SKM-1 (cell line): ENCODE data around the gene FAM120A.
"Not testable (repeated sequence)": the region's sequence is repeated elsewhere in the genome, so short reads cannot be mapped to it uniquely, and the experiment has no call there.

Experiments used
- DNase-seq: peaks from one replicate; lab custom pipeline; 2025; ENCODE audit not compliant: unreplicated experiment; lab: John Stamatoyannopoulos, UW

The FAM120A gene, protein sequence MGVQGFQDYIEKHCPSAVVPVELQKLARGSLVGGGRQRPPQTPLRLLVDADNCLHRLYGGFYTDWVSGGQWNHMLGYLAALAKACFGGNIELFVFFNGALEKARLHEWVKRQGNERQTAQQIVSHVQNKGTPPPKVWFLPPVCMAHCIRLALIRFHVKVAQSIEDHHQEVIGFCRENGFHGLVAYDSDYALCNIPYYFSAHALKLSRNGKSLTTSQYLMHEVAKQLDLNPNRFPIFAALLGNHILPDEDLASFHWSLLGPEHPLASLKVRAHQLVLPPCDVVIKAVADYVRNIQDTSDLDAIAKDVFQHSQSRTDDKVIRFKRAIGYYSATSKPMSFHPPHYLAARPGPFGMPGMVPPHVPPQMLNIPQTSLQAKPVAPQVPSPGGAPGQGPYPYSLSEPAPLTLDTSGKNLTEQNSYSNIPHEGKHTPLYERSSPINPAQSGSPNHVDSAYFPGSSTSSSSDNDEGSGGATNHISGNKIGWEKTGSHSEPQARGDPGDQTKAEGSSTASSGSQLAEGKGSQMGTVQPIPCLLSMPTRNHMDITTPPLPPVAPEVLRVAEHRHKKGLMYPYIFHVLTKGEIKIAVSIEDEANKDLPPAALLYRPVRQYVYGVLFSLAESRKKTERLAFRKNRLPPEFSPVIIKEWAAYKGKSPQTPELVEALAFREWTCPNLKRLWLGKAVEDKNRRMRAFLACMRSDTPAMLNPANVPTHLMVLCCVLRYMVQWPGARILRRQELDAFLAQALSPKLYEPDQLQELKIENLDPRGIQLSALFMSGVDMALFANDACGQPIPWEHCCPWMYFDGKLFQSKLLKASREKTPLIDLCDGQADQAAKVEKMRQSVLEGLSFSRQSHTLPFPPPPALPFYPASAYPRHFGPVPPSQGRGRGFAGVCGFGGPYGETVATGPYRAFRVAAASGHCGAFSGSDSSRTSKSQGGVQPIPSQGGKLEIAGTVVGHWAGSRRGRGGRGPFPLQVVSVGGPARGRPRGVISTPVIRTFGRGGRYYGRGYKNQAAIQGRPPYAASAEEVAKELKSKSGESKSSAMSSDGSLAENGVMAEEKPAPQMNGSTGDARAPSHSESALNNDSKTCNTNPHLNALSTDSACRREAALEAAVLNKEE

DNA sequence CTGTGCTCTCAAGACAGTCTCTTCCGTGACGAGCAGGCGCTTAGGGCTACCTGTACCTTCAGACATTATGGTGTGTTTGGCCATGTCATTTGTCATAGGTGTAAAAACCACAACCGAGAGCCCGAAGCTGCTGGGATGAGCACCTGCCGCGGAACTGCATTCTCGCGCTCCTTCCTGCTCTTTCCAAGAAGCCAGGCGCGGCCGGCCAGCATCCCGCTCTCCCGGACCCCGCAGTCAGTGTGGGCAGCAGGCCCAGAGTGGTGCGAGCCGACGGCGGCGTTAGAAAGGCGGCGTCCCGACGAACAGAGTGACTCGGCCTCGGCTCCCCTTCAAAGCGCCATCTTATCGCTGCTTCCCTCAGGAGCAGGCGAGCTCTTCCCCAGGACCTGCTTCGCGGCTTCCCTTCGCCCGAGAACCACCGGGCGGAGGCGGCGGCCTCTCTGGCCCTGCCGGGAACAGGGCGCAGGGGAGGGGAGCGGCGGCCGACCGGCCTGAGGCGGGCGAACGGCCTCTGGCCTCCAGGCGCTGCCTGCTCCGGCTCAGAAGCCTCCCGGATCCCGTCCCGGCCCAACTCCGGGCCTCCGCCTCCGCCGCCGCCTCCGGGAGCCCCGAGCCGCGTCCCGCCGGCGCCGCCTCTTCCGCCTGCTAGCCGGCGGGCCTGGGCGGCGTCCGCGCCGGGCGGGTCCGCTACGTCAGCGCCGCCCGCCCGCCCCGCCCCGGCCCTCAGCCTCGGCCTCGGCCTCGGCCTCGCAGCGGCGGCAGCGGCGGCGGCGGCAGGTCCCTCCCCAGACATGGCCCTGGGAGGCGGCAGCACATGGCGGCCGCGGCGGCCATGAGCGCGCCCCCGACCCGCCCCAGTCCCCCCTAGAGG is at the start of gene FAM120A:
FAM120A (plus strand) TSS at position 741 of the 871 bp plus-strand sequence. CDS start 231 bp downstream, outside the sequence.
- no peak for DNase-seq

DNA sequence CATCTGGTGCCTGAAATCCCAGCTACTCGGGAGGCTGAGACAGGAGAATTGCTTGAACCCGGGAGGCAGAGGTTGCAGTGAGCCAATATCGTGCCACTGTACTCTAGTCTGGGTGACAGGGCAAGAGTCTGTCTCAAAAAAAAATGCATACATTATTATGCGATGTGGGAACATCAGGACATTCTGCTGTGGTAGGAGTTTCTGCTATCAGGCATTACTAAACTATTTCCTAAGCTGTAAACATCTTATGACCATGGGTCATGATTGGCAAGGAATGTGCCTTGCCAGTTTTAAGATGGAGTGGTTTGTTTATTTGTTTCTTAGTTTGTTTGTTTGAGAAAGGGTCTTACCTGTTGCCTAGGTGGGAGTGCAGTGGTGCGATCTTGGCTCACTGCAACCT is 45.1 kb upstream of the FAM120A start:
- DNase-seq, result no peak

DNA sequence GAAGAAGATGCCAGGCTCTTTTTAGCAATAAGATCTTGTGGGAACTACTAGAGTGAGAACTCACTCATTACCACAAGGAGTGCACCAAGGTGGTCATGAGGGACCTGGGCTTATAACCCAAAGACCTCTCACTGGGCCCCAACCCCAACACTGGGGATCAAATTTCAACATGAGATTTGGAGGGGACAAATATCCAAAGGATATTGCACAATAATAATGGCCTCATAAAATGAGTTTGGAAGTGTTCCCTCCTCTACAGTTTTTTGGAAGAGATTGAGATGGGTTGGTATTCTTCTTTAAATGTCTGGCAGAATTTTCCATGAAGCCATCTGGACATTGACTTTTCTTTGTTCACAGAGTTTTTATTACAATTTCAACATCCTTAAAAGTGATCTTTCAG is 38.0 kb upstream of the FAM120A start:
- no peak for DNase-seq

DNA sequence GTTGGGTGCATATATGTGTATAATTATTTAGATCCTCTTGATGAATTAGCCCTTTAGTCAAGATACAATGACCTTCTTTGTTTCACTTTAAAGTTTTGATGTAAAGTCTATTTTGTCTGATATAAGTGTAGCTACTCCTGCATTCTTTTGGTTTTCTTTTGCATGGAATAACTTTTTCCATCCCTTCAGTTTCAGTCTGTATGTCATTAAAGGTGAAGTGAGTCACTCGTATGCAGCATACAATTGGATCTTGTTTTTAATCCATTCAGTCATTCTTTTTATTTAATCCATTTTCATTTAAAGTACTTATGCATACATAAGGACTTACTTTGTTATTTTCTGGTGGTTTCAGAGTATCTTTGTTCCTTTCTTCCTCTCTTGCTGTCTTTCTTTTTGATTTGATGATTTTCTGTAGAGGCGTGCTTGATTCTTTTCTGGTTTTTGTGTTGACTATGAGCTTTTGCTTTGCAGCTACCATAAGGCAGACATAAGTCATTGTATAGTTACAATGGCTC is 36.3 kb upstream of the FAM120A start:
- no peak for DNase-seq

DNA sequence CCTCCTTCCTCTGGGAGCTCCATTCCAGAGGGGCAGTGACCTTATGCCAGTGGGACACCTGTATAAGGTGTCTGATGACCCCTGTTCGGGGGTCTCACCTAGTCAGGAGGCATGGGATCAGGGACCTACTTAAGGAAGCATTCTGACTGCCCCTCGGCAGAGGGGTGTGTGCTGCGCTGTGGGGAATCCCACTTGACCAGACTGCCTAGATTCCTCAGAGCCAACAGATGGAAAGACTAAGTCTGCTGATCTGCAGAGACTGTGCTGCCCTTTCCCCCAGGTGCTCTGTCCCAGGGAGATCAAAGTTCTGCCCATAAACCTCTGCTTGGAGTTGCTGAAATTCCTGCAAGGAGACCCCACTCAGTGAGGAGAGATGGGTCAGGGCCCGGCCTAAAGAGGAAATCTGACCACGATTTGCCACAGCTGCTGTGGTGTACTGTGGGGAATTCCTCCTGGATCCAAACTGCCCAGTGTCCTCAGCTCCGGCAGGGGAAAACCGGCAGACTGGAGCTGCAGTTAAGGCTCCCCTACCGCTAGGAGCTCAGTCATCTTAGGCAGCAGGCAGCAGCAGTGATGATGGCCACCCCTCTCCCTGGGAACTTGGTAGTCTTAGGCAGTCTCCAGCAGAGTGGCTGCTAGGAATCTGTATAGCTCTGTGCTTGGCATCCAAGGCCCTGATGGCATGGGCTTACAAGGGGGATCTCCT is 34.8 kb upstream of the FAM120A start:
- no peak for DNase-seq

DNA sequence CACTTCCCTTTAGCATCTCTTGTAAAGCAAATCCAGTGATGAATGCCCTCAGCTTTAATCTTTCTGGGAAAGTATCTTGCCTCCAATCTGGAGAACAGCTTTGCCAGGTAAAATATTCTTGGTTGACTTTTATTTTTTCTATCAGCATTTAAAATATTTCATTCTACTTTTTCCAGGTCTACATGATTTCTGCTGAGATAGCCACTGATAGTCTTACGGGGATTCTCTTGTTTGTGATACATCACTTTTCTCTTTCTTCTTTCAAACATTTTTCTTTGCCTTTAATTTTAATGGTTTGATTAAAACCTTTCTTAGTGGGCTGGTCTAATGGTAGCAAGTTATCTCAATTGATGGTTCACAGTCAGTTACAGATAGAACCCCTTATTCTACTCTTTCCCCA is 33.9 kb upstream of the FAM120A start:
- DNase-seq, result no peak

DNA sequence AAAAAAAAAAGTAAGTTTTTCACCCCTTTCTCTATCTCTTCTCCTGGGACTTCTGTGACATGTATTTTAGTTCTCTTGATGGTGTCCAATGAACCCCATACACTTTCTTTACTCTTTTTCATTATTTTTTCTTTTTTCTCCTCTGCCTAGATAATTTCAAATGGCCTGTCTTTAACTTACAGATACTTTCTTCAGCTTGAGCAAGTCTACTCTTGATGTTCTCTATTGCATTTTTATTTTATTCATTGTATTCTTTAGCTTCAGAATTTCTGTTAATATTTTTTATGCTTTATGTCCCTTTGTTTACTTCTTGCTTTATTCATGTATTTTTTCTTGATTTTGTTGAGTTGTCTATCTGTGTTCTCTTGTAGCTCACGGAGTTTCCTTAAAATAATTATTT is 32.5 kb upstream of the FAM120A start:
- no peak for DNase-seq

DNA sequence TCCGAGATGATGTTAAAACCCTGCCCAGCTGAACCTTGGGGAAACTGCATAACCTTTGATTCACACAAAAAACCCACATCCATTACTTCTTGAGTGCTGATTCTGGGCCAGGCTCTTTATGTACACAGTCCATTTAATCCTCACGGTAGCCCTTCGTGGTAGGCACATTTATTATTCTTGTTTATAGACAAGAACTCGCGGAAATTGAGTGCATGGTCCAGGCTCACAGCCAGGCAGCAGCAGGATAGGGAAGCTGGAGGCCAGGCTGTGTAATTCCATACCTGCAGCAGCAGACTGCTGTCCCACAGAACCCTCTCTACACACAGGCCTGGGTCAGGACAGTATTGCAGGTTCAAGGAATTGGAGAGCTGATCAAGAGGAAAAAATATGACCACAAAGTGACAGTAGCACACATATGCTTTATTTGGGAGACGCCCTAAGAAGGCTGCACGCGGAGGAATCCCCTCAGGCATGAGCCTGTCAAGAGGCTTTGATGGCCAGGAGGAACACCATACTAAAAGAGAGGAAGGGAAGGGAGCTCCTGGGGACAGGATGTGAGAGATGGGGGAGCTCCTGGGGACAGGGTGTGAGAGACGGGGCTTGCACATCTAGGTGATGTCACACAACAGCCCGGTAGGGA is 28.4 kb upstream of the FAM120A start:
- DNase-seq, result no peak

DNA sequence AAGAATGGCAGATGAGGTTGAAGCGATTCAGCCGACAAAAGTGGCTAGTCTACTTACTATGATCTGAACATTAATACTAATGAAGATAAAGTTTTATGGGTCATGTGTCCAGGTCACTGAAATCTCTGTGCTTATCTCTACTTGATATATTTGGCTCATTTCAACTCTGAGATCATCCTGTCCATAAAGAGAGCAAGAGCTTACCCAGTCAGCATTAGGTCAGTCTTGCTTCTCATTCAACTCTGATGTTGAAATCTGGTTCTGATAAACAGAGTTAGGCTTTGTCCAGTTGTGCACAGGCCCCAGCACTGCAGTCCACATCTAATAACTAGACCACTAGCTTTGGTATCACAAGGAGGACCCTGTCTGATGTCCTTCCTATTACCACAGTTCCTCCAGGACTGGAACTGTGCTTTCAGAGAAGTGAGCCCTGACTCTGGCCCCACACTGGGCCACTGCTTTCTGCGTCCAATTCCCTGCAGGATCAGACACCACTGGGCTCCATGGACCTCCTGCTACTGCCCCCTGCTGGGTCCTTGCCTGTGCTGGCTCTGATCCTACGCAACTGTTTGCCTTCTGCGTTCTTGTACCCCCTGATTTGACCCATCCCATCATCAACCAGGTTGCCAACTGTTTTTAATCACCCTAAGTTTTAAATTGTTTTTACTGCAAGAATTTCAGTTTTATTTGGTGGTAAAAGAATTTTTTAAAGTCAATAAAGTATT is 23.7 kb upstream of the FAM120A start:
- no peak for DNase-seq

DNA sequence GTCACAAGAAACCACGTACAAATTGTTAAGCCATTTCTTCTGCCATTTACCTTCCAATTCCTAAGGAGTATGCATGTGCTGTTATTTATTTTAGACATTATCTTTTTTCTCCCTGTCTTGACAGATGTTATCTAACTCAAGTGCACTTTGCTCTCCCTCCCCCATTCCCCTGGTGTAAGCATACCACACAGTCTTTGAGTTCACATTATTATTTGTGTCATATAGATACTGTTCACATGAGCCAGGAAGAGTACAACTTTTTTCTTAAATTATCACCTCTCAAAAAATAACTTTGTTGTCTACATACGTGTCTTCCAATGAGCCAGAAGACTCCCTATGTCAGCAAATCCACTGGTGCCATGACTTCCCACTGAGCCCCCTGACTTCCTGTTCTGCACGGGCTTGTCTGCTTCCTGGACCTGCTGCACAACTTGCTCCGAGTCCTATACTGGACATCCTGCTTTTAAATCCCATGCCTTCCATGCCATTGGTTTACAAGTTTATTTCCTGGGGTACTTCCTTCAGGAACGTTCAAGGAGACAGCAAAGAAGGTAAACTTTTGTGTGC is 19.9 kb upstream of the FAM120A start:
- DNase-seq, result no peak

DNA sequence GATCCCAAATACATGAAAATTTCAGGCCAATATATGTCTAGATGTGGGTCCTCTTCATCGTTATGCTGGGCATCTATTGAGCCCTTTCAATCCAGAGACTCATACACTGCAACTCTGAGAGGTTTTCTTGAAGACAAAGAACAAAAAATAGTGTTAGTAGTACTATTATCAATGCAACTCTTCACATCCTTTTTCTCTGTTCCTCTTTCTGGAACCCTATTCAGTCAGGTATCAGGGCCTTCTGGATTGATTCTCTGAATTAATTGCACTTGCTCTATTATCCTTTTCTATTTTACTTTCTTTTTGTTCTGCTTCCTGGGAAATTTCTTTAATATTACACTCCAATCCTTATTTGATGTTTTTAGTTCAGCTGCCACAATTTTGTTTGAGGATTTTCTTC is 18.5 kb upstream of the FAM120A start:
- DNase-seq, result no peak

DNA sequence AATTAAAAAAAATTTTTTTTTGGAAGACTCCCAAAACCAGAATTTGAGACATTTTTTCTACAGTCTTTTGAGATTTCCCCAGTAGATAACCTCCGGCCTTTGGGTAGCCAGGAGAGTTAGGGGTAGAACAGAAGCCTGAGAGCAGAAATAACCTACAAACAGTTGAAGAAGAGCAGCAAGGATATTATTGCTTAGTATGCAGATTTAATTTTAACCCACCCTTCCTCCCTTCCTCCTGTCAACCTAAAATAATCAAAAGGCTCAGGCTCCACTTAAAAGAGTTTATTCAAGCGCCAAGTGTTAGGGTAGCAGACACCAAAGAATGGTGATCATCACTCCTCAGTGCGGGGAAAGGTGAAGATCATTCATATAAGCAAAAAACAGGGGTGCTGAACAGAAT is 17.4 kb upstream of the FAM120A start:
- no peak for DNase-seq

DNA sequence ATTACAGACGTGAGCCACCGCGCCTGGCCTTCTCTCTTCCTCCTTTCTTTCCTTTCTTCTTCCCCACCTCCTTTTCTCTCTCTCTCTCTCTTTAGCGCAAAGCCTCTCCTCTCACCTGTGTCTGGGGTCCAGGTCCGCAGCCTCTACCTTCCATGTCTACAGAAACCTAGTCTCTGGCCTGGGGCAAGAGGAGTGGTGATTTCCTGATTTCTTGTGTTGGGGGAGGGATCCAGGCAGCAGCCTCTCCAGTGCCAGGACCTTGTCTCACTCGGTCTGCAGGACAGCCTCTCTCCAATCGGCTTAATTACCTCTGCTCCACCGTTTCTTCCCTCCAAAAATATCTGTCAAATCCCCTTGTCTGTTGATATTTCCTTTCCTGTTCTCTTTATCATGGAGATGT is 16.1 kb upstream of the FAM120A start:
- DNase-seq, result no peak

DNA sequence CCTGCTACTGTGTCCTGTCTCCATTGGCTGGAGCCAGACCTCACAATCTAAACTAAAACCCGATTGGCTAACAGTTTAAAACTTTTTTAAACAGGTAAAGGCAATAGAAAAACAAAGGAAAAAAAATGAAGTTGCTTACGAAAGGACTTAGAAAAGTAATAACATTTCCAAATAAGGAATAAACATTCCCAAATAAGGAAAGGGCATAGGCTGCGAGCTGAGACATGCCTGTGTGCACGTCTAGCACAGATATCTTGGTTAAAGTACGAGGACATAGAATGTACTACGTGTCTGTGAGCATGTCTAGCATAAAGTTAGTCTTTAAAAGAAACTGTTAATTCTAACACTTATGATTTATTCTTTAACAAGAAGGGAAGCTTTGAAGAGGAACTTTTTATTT is 15.3 kb upstream of the FAM120A start:
- DNase-seq, result no peak

DNA sequence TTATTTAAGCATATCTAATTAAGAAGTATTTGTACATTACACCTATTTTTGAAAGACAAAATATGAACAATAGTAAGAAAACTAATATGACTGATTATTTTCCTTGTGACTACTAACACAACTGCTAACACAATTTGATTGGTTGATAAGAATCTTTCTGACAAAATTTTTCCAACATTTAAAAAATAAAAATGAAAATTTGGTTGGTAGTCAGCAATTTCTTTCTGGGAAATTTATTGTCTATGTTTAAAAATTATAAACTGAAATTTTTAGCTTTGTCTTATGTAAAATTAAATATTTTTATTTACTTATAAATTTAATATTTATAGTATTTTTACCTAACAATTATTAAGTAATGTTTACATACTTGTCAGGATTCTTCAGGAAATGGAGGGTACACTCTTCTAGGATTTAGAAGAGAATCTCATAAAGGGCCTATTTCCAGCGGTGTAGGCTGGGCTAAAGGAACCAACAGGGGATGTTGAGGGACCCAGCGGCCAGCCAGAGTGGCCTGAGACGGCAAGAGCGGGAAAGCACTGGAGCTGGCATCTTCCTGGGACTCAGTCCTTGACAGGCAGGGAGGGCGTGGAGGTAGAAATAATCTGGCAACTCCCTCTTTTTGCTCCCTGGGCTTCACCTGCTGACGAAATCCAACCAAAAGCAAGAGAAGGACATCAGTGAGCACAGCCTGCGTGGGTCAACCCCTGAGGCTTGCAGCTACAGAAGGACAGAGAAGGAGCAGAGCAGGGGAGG is 14.7 kb upstream of the FAM120A start:
- DNase-seq, result no peak

DNA sequence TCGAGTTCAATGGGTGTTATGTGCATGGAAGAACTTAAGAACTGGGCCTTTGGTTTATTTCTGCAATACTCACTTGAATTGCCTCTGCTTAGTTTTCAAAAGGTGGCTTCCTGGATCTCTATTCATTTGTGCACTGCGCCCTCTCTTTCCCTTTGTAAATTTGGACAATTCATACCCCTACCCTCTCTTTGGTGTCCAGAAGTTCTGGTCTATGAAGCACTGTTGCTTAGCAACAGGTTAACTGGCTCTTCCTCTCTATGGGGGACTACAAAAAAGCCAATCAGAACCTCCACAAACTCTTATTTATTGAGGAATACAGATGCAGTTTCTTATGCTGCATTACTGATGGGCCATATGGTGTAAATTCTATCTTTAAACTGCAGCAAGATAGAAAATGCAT is 13.5 kb upstream of the FAM120A start:
- no peak for DNase-seq

DNA sequence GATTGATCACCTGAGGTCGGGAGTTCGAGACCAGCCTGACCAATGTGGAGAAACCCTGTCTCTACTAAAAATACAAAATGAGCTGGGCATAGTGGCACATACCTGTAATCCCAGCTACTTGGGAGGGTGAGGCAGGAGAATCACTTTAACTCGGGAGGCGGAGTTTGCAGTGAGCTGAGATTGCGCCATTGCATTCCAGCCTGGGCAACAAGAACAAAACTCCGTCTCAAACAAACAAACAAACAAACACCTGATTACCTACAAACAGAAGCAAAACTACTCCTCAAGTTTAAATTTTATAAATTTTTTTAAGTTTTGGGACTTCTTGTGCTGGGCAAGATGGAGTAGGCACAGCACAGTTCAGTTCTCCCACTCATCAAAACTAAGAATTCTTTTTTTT is 12.2 kb upstream of the FAM120A start:
- DNase-seq, result not testable (repeated sequence)
